Ovary (tissue), 9 donors: ENCODE measurements around the gene SMARCAL1. TPM values are rescaled to one million over a fixed set of nuclear protein-coding genes. Genes with fewer than 3 reads are reported as not detected.

Experiments used
- DNase-seq, 5 donors: peaks; one replicate each; pipeline ENCODE4 v3.0.0-alpha.2; 2019 to 2020
- H3K27ac ChIP-seq, 2 donors: fragments of 200-600 bp; one replicate each; pipeline versions ENCODE4 v1.5.1 to v1.8.0; 2019 to 2022
- H3K27me3 ChIP-seq: fragments of 200-600 bp; one replicate; pipeline ENCODE4 v1.8.0; 2022
- H3K36me3 ChIP-seq: fragments of 200-600 bp; sonication (generic); one replicate; pipeline ENCODE4 v1.5.1; 2019
- H3K4me1 ChIP-seq: one replicate; pipeline ENCODE4 v1.8.1; 2013; ENCODE audit warnings: mild to moderate bottlenecking, moderate library complexity; ENCODE audit not compliant: insufficient read depth
- H3K4me3 ChIP-seq: fragments of 200-600 bp; sonication (generic); one replicate; pipeline ENCODE4 v1.5.1; 2017
- H3K9me3 ChIP-seq, 2 donors: fragments of 200-600 bp in 1 of 2; sonication (generic) in 1 of 2; one replicate each; pipeline versions ENCODE4 v1.5.1 to v1.8.1; 2013 to 2019; ENCODE audit warnings: mild to moderate bottlenecking in 1 of 2, moderate library complexity in 1 of 2
- CTCF ChIP-seq, 3 donors: fragments of 450-650 bp in 2 of 3; fragments of 200-600 bp in 1 of 3; IDR thresholded peaks; one replicate each; pipeline versions ENCODE4 v1.5.1 to v1.8.0; 2016 to 2022; ENCODE audit warnings: antibody characterized with exemption in 3 of 3, mild to moderate bottlenecking in 1 of 3
- EP300 ChIP-seq: sonication (generic); formaldehyde crosslinking; IDR thresholded peaks from one replicate; pipeline ENCODE4 v1.6.1; 2017; ENCODE audit warnings: antibody characterized with exemption
- POLR2A ChIP-seq: fragments of 450-650 bp; IDR thresholded peaks from one replicate; pipeline ENCODE4 v1.6.1; 2017; ENCODE audit warnings: antibody characterized with exemption, mild to moderate bottlenecking, moderate library complexity
- WGBS, 3 donors: extraction: QIAGEN DNeasy Blood & Tissue Kit in 1 of 3; methylation state at CpG; one replicate each; pipeline versions ENCODE4 v1.1.5 to v1.1.7; 2013 to 2017; 5-methylcytosine and 5-hydroxymethylcytosine counted together
- intact Hi-C, 4 donors: fragments of 100-400 bp; cut with DNase I; formaldehyde crosslinking; loops; one replicate each; pipeline versions ENCODE4 v1.11.0 to v1.15.1; 2022 to 2023
- polyA plus RNA-seq, 2 donors: library from polyadenylated mRNA; stranded (reverse); fragments of 200-250 nt in 1 of 2; fragments of 350-450 nt in 1 of 2; fragmentation: Illumina TruSeq in 1 of 2; extraction: RNeasy Lipid Tissue Mini Kit (QIAGEN cat#74804) in 1 of 2; gene quantifications; one replicate each; pipeline ENCODE4 v1.2.3, GENCODE V29; 2013 to 2014
- total RNA-seq, 7 donors: library from RNA; depleted of rRNA in 2 of 7; stranded (reverse); fragments of >200 nt in 2 of 7; fragmentation: NEBNext Ultra II Directional in 3 of 7; extraction: Animal tissue kit (Norgen Biotek cat#: 25700) in 3 of 7; gene quantifications; one replicate each; pipeline versions ENCODE4 v1.1.0 to v1.2.4, GENCODE V29; 2016 to 2023
- donor health status: DM: no; HTN: no; CAD: no; lungs with moderate emphysema.
- donor health status: DM: no; HTN: no; CAD: no.
- donor health status: Bipolar disorder and iron deficiency.
- donor health status: DM: yes; HTN: yes; CAD: no.
- donor health status: DM: no; HTN: no; CAD: no.
- donor health status: DM: yes; HTN: yes; CAD: no.

Gene SMARCAL1
- total and polyA plus RNA-seq, 9 donors = 11.1 to 29.1 (median 20.9) TPM

- H3K9me3 ChIP-seq = no peaks in the 10 kb centered on the region
- H3K27ac ChIP-seq = no peak overlapping the region
- DNase-seq = no peak
- no peaks in the 10 kb centered on the region for H3K27me3 ChIP-seq
- intact Hi-C loops = no loop called here
- peaks cover 2% of the 10 kb centered on the region for H3K4me1 ChIP-seq
- no peaks in the 10 kb centered on the region for H3K36me3 ChIP-seq
- TF ChIP-seq EP300 = no peak
- TF ChIP-seq CTCF (IDR thresholded peaks at IDR 0.05) = no peak
- TF ChIP-seq POLR2A = no peak
- no peak overlapping the region for H3K4me3 ChIP-seq
- WGBS, 3 donors = 35 to 38% (median 35%) methylated on average over 5 of the region's 5 CpGs
Observed at GRCh38 chr2:216366777-216367471, 45.4 kb upstream of the SMARCAL1 start.

- no peak for DNase-seq
- intact Hi-C loops = no loop called here
- H3K27me3 ChIP-seq = no peaks in the 10 kb centered on the region
- no peak overlapping the region for H3K4me3 ChIP-seq
- TF ChIP-seq POLR2A = no peak
- TF ChIP-seq EP300 = no peak
- TF ChIP-seq CTCF (IDR thresholded peaks at IDR 0.05) = no peak
- H3K4me1 ChIP-seq = peaks cover 4% of the 10 kb centered on the region
- no peak overlapping the region for H3K27ac ChIP-seq
- no peaks in the 10 kb centered on the region for H3K9me3 ChIP-seq
- H3K36me3 ChIP-seq = no peaks in the 10 kb centered on the region
- WGBS, 3 donors = 68 to 74% (median 72%) methylated on average over 18 of the region's 18 CpGs
Observed at GRCh38 chr2:216369821-216370220, 42.5 kb upstream of the SMARCAL1 start.

GRCh38 chr2:216370961-216371712, 41.1 kb upstream of the SMARCAL1 start:
- Histone ChIP-seq H3K36me3 (no peaks in the 10 kb centered on the region), H3K4me1 (peaks cover 4% of the 10 kb centered on the region), H3K27ac (no peak overlapping the region), H3K27me3 (no peaks in the 10 kb centered on the region), H3K4me3 (no peak overlapping the region), H3K9me3 (no peaks in the 10 kb centered on the region)
- intact Hi-C loops = no loop called here
- WGBS, 3 donors = 1 to 2% (median 1%) methylated on average over 52 to 53 of the region's 53 CpGs
- no peak for DNase-seq
- TF ChIP-seq CTCF (IDR thresholded peaks at IDR 0.05) (no peak), POLR2A (no peak), EP300 (no peak)

- TF ChIP-seq EP300 (no peak), CTCF (IDR thresholded peaks at IDR 0.05) (no peak), POLR2A (no peak)
- Histone ChIP-seq H3K4me1 (peaks cover 4% of the 10 kb centered on the region), H3K36me3 (no peaks in the 10 kb centered on the region), H3K27me3 (no peaks in the 10 kb centered on the region), H3K9me3 (no peaks in the 10 kb centered on the region), H3K4me3 (no peak within 1 kb of the TSS), H3K27ac (no peak within 1 kb of the TSS)
- DNase-seq = peak; percentile 58 to 91 (median 78)
- intact Hi-C loops = no loop called here
- 1% methylated on average over 60 of the region's 60 CpGs for WGBS, 3 donors
Observed at GRCh38 chr2:216371721-216372702, 40.3 kb upstream of the SMARCAL1 start, which contains the start of gene MARCHF4. MARCHF4 (minus strand) TSS chr2:216372483; CDS start chr2:216370260, 2,223 bp downstream.
